K562 (cell line): Measurements from ENCODE around the gene ABCC11. TPM values are rescaled to one million over a fixed set of nuclear protein-coding genes. Genes with fewer than 3 reads are reported as not detected.

ENCODE experiments used
- ATAC-seq: fragments of 200-7000 bp; cut with Tn5 transposase; 3 replicates; pipeline ENCODE4 v1.9.1; 2020; ENCODE audit warnings: moderate library complexity
- BruUV-seq: library from RNA; stranded (reverse); fragments of 400-500 nt; replicated peaks from 2 replicates; lab custom pipeline; 2021; lab: Mats Ljungman, UMichigan
- CTCF ChIA-PET: fragments of 300-600 bp; formaldehyde crosslinking; extraction: SDS; loops from one replicate; lab custom pipeline; 2021; ENCODE audit warnings: low intra/inter-chr PET ratio; lab: Yijun Ruan, JAX
- POLR2A ChIA-PET: fragments of 300-600, 350-650 bp; sonication (Branson Sonifier 250); formaldehyde crosslinking; extraction: SDS; loops from one replicate; lab custom pipeline; 2021; ENCODE audit warnings: antibody characterized with exemption, inconsistent platforms; lab: Yijun Ruan, JAX
- DNase-seq, 4 experiments: peaks; one replicate each; pipeline versions ENCODE4 v3.0.0 to v3.0.0-alpha.2; 2011 to 2018; ENCODE audit warnings: low spot score in 3 of 4, mixed read lengths in 3 of 4; ENCODE audit errors: extremely low read depth in 1 of 4
- FAIRE-seq: peaks from 2 replicates; lab custom pipeline; 2011; peaks lifted over from hg19 to GRCh38; lab: Jason Lieb, UNC
- H2AFZ ChIP-seq: 2 replicates; pipeline ENCODE4 v1.6.0; 2011; ENCODE audit warnings: low read depth, low read length, control low read depth, inconsistent platforms
- H3K27ac ChIP-seq: fragments of 200-600 bp; 3 replicates; pipeline ENCODE4 v1.8.0; 2011; ENCODE audit warnings: low read depth, mild to moderate bottlenecking, control low read depth, inconsistent platforms, low read length, moderate library complexity, mixed read lengths; ENCODE audit errors: extremely low read depth
- H3K27me3 ChIP-seq, 2 experiments: fragments of 300-600 bp in 1 of 2; 2 replicates in 1 of 2; 3 replicates in 1 of 2; pipeline versions ENCODE4 v1.6.0 to v1.8.0; 2011; ENCODE audit warnings: inconsistent platforms in 2 of 2, low read length in 2 of 2, mild to moderate bottlenecking in 1 of 2, mixed read lengths in 1 of 2, moderate library complexity in 1 of 2; ENCODE audit not compliant: control insufficient read depth in 2 of 2, insufficient read depth in 2 of 2
- H3K36me3 ChIP-seq: fragments of 300-600 bp; 3 replicates; pipeline ENCODE4 v1.8.0; 2011; ENCODE audit warnings: mild to moderate bottlenecking, low read length, inconsistent platforms; ENCODE audit not compliant: control insufficient read depth, insufficient read depth
- H3K4me1 ChIP-seq, 2 experiments: fragments of 200-600 bp in 1 of 2; replicated peaks in 1 of 2; 2 replicates in 1 of 2; 3 replicates in 1 of 2; pipeline versions ENCODE4 v1.5.1 to v1.8.0; 2011; ENCODE audit warnings: inconsistent platforms in 2 of 2, low read length in 2 of 2, mild to moderate bottlenecking in 1 of 2, mixed read lengths in 1 of 2, moderate library complexity in 1 of 2; ENCODE audit not compliant: control insufficient read depth in 2 of 2, insufficient read depth in 2 of 2
- H3K4me2 ChIP-seq: 2 replicates; pipeline ENCODE4 v1.6.1; 2011; ENCODE audit warnings: low read length, control low read depth, inconsistent platforms, mixed read lengths; ENCODE audit not compliant: insufficient read depth
- H3K4me3 ChIP-seq: fragments of 200-600 bp; sonication (generic), shearing (Covaris generic); 2 replicates; pipeline ENCODE4 v1.5.1; 2016; ENCODE audit warnings: control low read depth, inconsistent platforms
- H3K79me2 ChIP-seq: fragments of 200-600 bp; 3 replicates; pipeline ENCODE4 v1.8.0; 2011; ENCODE audit warnings: low read length, inconsistent platforms; ENCODE audit not compliant: control insufficient read depth, insufficient read depth
- H3K9ac ChIP-seq, 2 experiments: 2 replicates each; pipeline versions ENCODE4 v1.6.0 to v1.6.1; 2011; ENCODE audit warnings: low read depth in 2 of 2, low read length in 2 of 2, control low read depth in 1 of 2, inconsistent platforms in 1 of 2, mild to moderate bottlenecking in 1 of 2, mixed read lengths in 1 of 2; ENCODE audit not compliant: insufficient read depth in 1 of 2
- H3K9me1 ChIP-seq: one replicate; pipeline ENCODE4 v1.6.0; 2011; ENCODE audit warnings: inconsistent platforms, mild to moderate bottlenecking, low read length, moderate library complexity; ENCODE audit not compliant: control insufficient read depth, insufficient read depth
- H3K9me3 ChIP-seq: replicated peaks from 2 replicates; pipeline ENCODE4 v1.5.1; 2011; ENCODE audit warnings: low read depth, low read length, inconsistent platforms; ENCODE audit not compliant: control insufficient read depth, insufficient read depth
- H4K20me1 ChIP-seq: replicated peaks from 2 replicates; pipeline ENCODE4 v1.6.1; 2011; ENCODE audit warnings: low read length, inconsistent platforms, mixed read lengths; ENCODE audit not compliant: control insufficient read depth, insufficient read depth
- ARID3A ChIP-seq: IDR thresholded peaks from 2 replicates; pipeline ENCODE4 v1.6.1; 2012; ENCODE audit warnings: low read depth, low read length, improper control_type of control experiment, borderline replicate concordance
- CREB1 ChIP-seq, 2 experiments: sonication (generic) in 1 of 2; formaldehyde crosslinking in 1 of 2; IDR thresholded peaks; 2 replicates each; pipeline versions ENCODE4 v1.6.1 to v1.8.0; 2012 to 2022; ENCODE audit warnings: inconsistent platforms in 1 of 2, mild to moderate bottlenecking in 1 of 2, missing genetic modification reagents in 1 of 2, moderate library complexity in 1 of 2
- CREB3L1 ChIP-seq: fragments of 450-650 bp; IDR thresholded peaks from 2 replicates; pipeline ENCODE4 v1.6.1; 2014; ENCODE audit warnings: low read depth, mild to moderate bottlenecking, moderate library complexity, borderline replicate concordance
- ELF1 ChIP-seq: fragments of 200-800 bp; sonication (Bioruptor generic); IDR thresholded peaks from 2 replicates; pipeline ENCODE4 v1.6.1; 2016; ENCODE audit warnings: missing genetic modification characterization, missing compliant biosample characterization
- ELK3 ChIP-seq: fragments of 450-650 bp; formaldehyde crosslinking; IDR thresholded peaks from 2 replicates; pipeline ENCODE4 v1.4.0; 2020; ENCODE audit warnings: mild to moderate bottlenecking
- EP300 ChIP-seq: IDR thresholded peaks from 2 replicates; pipeline ENCODE4 v1.6.1; 2012; ENCODE audit warnings: low read length, improper control_type of control experiment
- GTF2E2 ChIP-seq: fragments of 200-800 bp; sonication (Bioruptor generic); IDR thresholded peaks from 2 replicates; pipeline ENCODE4 v1.6.1; 2016; ENCODE audit warnings: missing genetic modification characterization, missing compliant biosample characterization
- KLF13 ChIP-seq: fragments of 450-650 bp; IDR thresholded peaks from 2 replicates; pipeline ENCODE4 v1.6.1; 2016; ENCODE audit warnings: missing genetic modification characterization, low read depth, mild to moderate bottlenecking, missing compliant biosample characterization, moderate library complexity, borderline replicate concordance
- NCOA1 ChIP-seq: fragments of 450-650 bp; IDR thresholded peaks from 2 replicates; pipeline ENCODE4 v1.6.1; 2016; ENCODE audit warnings: low read depth
- RCOR1 ChIP-seq, 2 experiments: IDR thresholded peaks; 2 replicates each; pipeline ENCODE4 v1.6.1; 2012; ENCODE audit warnings: low read depth in 2 of 2, low read length in 2 of 2, borderline replicate concordance in 1 of 2, improper control_type of control experiment in 1 of 2
- XRCC5 ChIP-seq: fragments of 200-400 bp; formaldehyde crosslinking; IDR thresholded peaks from 2 replicates; pipeline ENCODE4 v1.6.1; 2017; ENCODE audit warnings: low read depth, mild to moderate bottlenecking, low read length
- ZKSCAN8 ChIP-seq: fragments of 200-800 bp; sonication (Bioruptor generic); IDR thresholded peaks from 2 replicates; pipeline ENCODE4 v1.6.1; 2016; ENCODE audit warnings: missing genetic modification characterization, missing compliant biosample characterization
- ZNF217 ChIP-seq: sonication (generic); formaldehyde crosslinking; IDR thresholded peaks from 2 replicates; pipeline ENCODE4 v1.8.0; 2022; ENCODE audit warnings: mild to moderate bottlenecking, missing genetic modification reagents
- ZNF232 ChIP-seq: sonication (generic); formaldehyde crosslinking; IDR thresholded peaks from 2 replicates; pipeline ENCODE4 v1.8.0; 2022; ENCODE audit warnings: mild to moderate bottlenecking, missing genetic modification reagents
- ZNF395 ChIP-seq: fragments of 200-800 bp; sonication (Bioruptor generic); IDR thresholded peaks from 2 replicates; pipeline ENCODE4 v1.6.1; 2017; ENCODE audit warnings: missing genetic modification characterization, missing compliant biosample characterization
- ZNF583 ChIP-seq: fragments of 250-450 bp; sonication (Bioruptor Pico); IDR thresholded peaks from 2 replicates; pipeline ENCODE4 v1.4.0; 2020
- WGBS: fragments of 100-300 bp; shearing (Covaris generic); methylation state at CpG from one replicate; pipeline ENCODE4 v1.1.6; 2016; ENCODE audit warnings: low coverage, mixed read lengths; ENCODE audit not compliant: insufficient coverage; ENCODE audit errors: missing lambda C conversion rate; 5-methylcytosine and 5-hydroxymethylcytosine counted together
- in situ Hi-C: fragments of 300-500 bp; cut with MboI; formaldehyde crosslinking; loops from 4 replicates; pipeline ENCODE4 v1.15.0; 2018; ENCODE audit warnings: inconsistent platforms, mixed read lengths
- intact Hi-C: fragments of 100-400 bp; cut with micrococcal nuclease; formaldehyde crosslinking; loops from 2 replicates; pipeline ENCODE4 v1.14.2; 2022
- polyA plus RNA-seq, 8 experiments: library from polyadenylated mRNA; depleted of rRNA in 4 of 8; stranded (reverse) in 5 of 8; unstranded in 3 of 8; fragments of >200 nt; fragmentation: Nextera tagmentation in 2 of 8; fragmentation: Illumina TruSeq in 1 of 8; extraction: Ambion mirVana in 2 of 8; extraction: Trizol in 1 of 8; gene quantifications; 2 replicates each; pipeline versions ENCODE4 v1.2.1 to v1.2.3, GENCODE V29; 2011 to 2014; ENCODE audit warnings: inconsistent platforms in 1 of 8, missing spikeins in 1 of 8
- total RNA-seq, 7 experiments: library from RNA; depleted of rRNA in 6 of 7; stranded (reverse); fragments of >200 nt in 6 of 7; fragmentation: Illumina TruSeq in 2 of 7; extraction: Trizol in 2 of 7; gene quantifications; 2 replicates each; pipeline versions ENCODE4 v1.2.1 to v1.2.3, GENCODE V29; 2011 to 2021; ENCODE audit warnings: low replicate concordance in 1 of 7

Gene ABCC11
- total and polyA plus RNA-seq, 9 of the 15 experiments (the other 6 are each of a cell fraction or from before 2014, with no cell fraction given), result 0.04 to 0.14 (median 0.04) TPM; not detected in 6

- no peak for TF ChIP-seq ELK3 (CRISPR knock-in tag)
- TF ChIP-seq ZNF583 (CRISPR knock-in tag), result no peak
- TF ChIP-seq ELF1 (tag), result no peak
- no peak for TF ChIP-seq NCOA1
- TF ChIP-seq ZNF217 (CRISPR knock-in tag), result no peak
- no peak for TF ChIP-seq ZNF395
- TF ChIP-seq XRCC5, result no peak
- TF ChIP-seq EP300, result no peak
- no peak for TF ChIP-seq ARID3A
- no peak for TF ChIP-seq RCOR1 (IDR thresholded peaks at IDR 0.05; ENCODE audit: borderline replicate concordance in 1 of 2, low read depth in 2 of 2, low read length in 2 of 2)
- no peak for TF ChIP-seq CREB3L1
- no peak for TF ChIP-seq GTF2E2 (tag)
- no peak for TF ChIP-seq ZKSCAN8 (CRISPR knock-in tag)
- TF ChIP-seq ZNF232 (CRISPR knock-in tag), result no peak
- no peak for TF ChIP-seq KLF13 (tag)
- no peak for TF ChIP-seq CREB1 (IDR thresholded peaks at IDR 0.05)
- no peak for TF ChIP-seq CREB1 (CRISPR knock-in tag; IDR thresholded peaks at IDR 0.05)
- ChIA-PET POLR2A (no interaction called here), CTCF (no interaction called here)
- H3K9me3 ChIP-seq, result no peaks in the 10 kb centered on the region
- no peak overlapping the region for H3K27ac ChIP-seq
- in situ Hi-C loops (no loop called here), intact Hi-C loops (no loop called here)
- no peak overlapping the region for H3K4me3 ChIP-seq
- BruUV-seq, result no TSS peak
- ATAC-seq (no peak), DNase-seq (no peak), FAIRE-seq (no peak)
- H3K4me2 ChIP-seq, result no peak overlapping the region
- 89% methylated on average over 5 of the region's 5 CpGs for WGBS
- H3K9me1 ChIP-seq, result no peaks in the 10 kb centered on the region
- peaks cover 44% of the 10 kb centered on the region; the same call in 2 of the 3 replicates for H3K36me3 ChIP-seq
- peaks cover 44% of the 10 kb centered on the region for H3K79me2 ChIP-seq
- H3K4me1 ChIP-seq, result no peaks in the 10 kb centered on the region
- H2AFZ ChIP-seq, result no peak overlapping the region
- H3K27me3 ChIP-seq, result no peaks in the 10 kb centered on the region
- H4K20me1 ChIP-seq, result 0 out of 2 replicates have a peak, but pooled peaks cover 4% of the 10 kb centered on the region
- H3K9ac ChIP-seq, result no peak overlapping the region
Measured at GRCh38 chr16:48252013-48252412, 4.7 kb upstream of the ABCC11 start.
